Fibroblast of lung (primary cell): ENCODE data around the gene CLDN14. TPM values are rescaled to one million over a fixed set of nuclear protein-coding genes. Genes with fewer than 3 reads are reported as not detected.

Experiments
- DNase-seq, 2 donors: peaks; one replicate each; pipeline versions ENCODE4 v3.0.0 to v3.0.0-alpha.2; 2010; ENCODE audit warnings: low read depth in 2 of 2
- H2AFZ ChIP-seq: 2 replicates; pipeline ENCODE4 v1.5.1; 2012; ENCODE audit warnings: low read length, control low read depth, inconsistent platforms
- H3K27ac ChIP-seq: 2 replicates; pipeline ENCODE4 v1.5.1; 2011; ENCODE audit warnings: low read length, control low read depth; ENCODE audit not compliant: insufficient read depth
- H3K27me3 ChIP-seq: 2 replicates; pipeline ENCODE4 v1.5.1; 2011; ENCODE audit warnings: mild to moderate bottlenecking, low read length; ENCODE audit not compliant: control insufficient read depth, insufficient read depth
- H3K36me3 ChIP-seq: 2 replicates; pipeline ENCODE4 v1.5.1; 2011; ENCODE audit warnings: low read length; ENCODE audit not compliant: control insufficient read depth, insufficient read depth
- H3K4me1 ChIP-seq: 2 replicates; pipeline ENCODE4 v1.5.1; 2011; ENCODE audit warnings: low read length; ENCODE audit not compliant: control insufficient read depth, insufficient read depth; ENCODE audit errors: extremely low read depth
- H3K4me2 ChIP-seq: 2 replicates; pipeline ENCODE4 v1.5.1; 2011; ENCODE audit warnings: low read length, control low read depth; ENCODE audit not compliant: insufficient read depth; ENCODE audit errors: extremely low read depth
- H3K4me3 ChIP-seq, 4 experiments: fragments of 200-600 bp in 1 of 4; sonication (generic) in 1 of 4; replicated peaks in 1 of 4; 2 replicates each; pipeline ENCODE4 v1.5.1; 2011 to 2016; ENCODE audit warnings: low read length in 4 of 4, low read depth in 3 of 4, mild to moderate bottlenecking in 3 of 4, control low read depth in 2 of 4, inconsistent platforms in 1 of 4, mixed read lengths in 1 of 4; ENCODE audit not compliant: insufficient read depth in 1 of 4; ENCODE audit errors: control extremely low read depth in 1 of 4
- H3K79me2 ChIP-seq: 2 replicates; pipeline ENCODE4 v1.5.1; 2012; ENCODE audit warnings: mild to moderate bottlenecking, low read length, inconsistent platforms; ENCODE audit not compliant: control insufficient read depth, insufficient read depth
- H3K9ac ChIP-seq: 2 replicates; pipeline ENCODE4 v1.5.1; 2011; ENCODE audit warnings: mild to moderate bottlenecking, low read length, control low read depth; ENCODE audit not compliant: insufficient read depth
- H3K9me3 ChIP-seq: 2 replicates; pipeline ENCODE4 v1.5.1; 2012; ENCODE audit warnings: low read depth, low read length; ENCODE audit not compliant: control insufficient read depth, insufficient read depth
- H4K20me1 ChIP-seq: 2 replicates; pipeline ENCODE4 v1.5.1; 2011; ENCODE audit warnings: low read length; ENCODE audit not compliant: control insufficient read depth, insufficient read depth; ENCODE audit errors: extremely low read depth
- CTCF ChIP-seq, 2 donors: IDR thresholded peaks in 1 of 2; conservative IDR thresholded peaks in 1 of 2; 1 replicate in 1 of 2; 2 replicates in 1 of 2; pipeline ENCODE4 v1.5.1; 2011 to 2012; ENCODE audit warnings: low read length in 2 of 2, control low read depth in 1 of 2, inconsistent platforms in 1 of 2, low read depth in 1 of 2, mild to moderate bottlenecking in 1 of 2
- EZH2 ChIP-seq: IDR thresholded peaks from 2 replicates; pipeline ENCODE4 v1.5.1; 2012; ENCODE audit warnings: low read length, control low read depth, mild to moderate bottlenecking; ENCODE audit errors: missing control alignments
- polyA plus RNA-seq, 2 donors: library from polyadenylated mRNA; depleted of rRNA in 1 of 2; stranded (reverse) in 1 of 2; unstranded in 1 of 2; fragments of >200 nt; gene quantifications; 2 replicates each; pipeline ENCODE4 v1.2.1, GENCODE V29; 2011 to 2012; ENCODE audit warnings: missing spikeins in 1 of 2
- total RNA-seq: library from RNA; depleted of rRNA; stranded (reverse); fragments of >200 nt; gene quantifications from 2 replicates; pipeline ENCODE4 v1.2.1, GENCODE V29; 2014

Gene CLDN14
- total and polyA plus RNA-seq, 2 donors (not counting 1 experiment from before 2014, with no cell fraction given), result not detected

DNA sequence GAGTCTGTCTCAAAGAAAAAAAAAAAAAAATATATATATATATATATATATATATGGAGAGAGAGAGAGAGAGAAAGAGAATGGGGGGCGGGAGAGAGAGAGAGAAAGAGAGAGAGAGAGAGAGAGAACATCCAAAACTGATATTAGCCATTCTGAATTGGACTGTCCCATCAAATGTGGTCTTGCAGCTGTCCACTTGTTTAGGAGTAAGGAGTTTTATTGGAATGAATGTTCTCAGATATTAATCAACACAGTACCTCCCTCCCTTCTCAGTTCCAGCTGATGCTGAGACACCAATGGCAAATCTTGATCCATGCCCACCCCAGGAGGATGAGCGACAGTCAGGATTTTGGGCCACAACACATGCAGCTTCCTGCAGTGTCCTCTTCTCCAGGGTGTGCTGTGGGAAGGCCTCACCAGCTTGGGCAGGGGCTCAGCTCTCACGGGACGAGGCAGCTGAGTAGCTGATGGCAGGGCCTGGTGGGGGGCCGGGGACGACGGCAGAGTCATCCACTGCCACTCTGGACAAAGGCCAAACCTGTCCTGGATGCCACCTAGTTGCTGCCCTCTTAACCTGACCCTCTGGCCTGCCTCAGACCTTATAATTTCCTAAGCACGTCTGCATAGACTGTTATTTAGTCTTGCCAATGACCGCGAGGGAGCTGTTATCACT is 9.3 kb upstream of the CLDN14 start:
- Histone ChIP-seq H3K79me2 (no peaks in the 10 kb centered on the region), H2AFZ (no peak overlapping the region), H3K27ac (no peak overlapping the region), H3K27me3 (no peaks in the 10 kb centered on the region), H4K20me1 (no peaks in the 10 kb centered on the region), H3K4me1 (no peaks in the 10 kb centered on the region), H3K4me2 (no peak overlapping the region), H3K9ac (no peak overlapping the region), H3K4me3 (no peak overlapping the region), H3K36me3 (no peaks in the 10 kb centered on the region), H3K9me3 (no peaks in the 10 kb centered on the region)
- TF ChIP-seq CTCF (conservative IDR thresholded peaks at IDR 0.05 in 1 of 2, IDR thresholded peaks at IDR 0.05 in 1 of 2; ENCODE audit: low read depth in 1 of 2, low read length in 2 of 2) (no peak), EZH2 (no peak)
- DNase-seq, result no peak

DNA sequence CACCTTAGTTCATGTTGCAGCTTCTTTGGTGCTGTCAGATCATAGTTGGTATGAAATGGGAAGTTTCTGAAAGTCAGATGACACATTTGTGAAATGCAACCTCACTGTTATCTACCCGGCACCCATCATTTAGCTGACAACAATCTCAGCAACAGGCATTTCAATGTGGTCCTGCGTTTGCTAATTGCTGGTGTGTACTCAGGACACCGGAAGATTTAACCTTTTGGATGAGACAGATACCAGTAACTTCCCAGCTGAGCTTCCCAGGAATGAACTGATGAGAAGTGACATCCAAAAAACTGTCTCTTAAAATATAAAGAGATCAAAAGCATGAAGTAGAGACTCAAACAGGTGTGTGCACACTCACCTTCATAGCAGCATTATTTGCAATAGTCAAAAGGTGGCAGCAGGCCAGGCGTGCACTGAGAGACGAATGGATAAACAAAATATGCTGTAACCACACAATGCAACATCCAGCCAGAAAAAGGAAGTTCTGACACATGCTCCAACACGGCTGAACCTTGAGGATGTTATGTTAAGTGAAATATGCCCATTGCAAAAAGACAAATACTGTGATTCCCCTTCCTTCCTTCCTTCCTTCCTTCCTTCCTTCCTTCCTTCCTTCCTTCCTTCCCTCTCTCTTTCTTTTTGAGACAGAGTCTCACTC is 7.9 kb upstream of the CLDN14 start:
- Histone ChIP-seq H3K4me1 (no peaks in the 10 kb centered on the region), H3K9ac (no peak overlapping the region), H3K36me3 (no peaks in the 10 kb centered on the region), H3K27ac (no peak overlapping the region), H3K4me3 (no peak overlapping the region), H3K9me3 (no peaks in the 10 kb centered on the region), H3K79me2 (no peaks in the 10 kb centered on the region), H4K20me1 (no peaks in the 10 kb centered on the region), H3K4me2 (no peak overlapping the region), H3K27me3 (no peaks in the 10 kb centered on the region), H2AFZ (no peak overlapping the region)
- peak in 1 of 2 donors; percentile 65 for DNase-seq
- TF ChIP-seq EZH2 (no peak), CTCF (conservative IDR thresholded peaks at IDR 0.05 in 1 of 2, IDR thresholded peaks at IDR 0.05 in 1 of 2; ENCODE audit: low read depth in 1 of 2, low read length in 2 of 2) (no peak)

DNA sequence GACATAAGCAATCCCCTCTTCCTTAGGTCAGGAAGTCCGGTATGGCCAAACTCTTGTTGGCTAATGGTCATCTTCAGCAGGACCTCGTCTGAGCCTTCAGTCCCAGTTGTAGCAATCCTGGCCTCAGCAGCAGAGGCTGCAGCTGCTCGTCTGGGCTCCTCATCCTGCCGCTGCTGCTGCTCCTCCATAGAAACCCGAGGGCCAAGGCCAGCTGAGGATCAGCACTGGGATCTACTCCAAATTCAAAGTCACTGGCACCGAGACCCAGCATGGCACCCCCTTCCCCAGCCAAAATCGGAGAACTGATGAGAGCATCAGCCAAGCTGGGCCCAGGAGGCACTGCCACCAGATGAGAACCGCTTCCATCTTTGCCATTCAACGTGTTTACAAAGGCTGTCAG is 6.3 kb upstream of the CLDN14 start:
- no peaks in the 10 kb centered on the region for H3K27me3 ChIP-seq
- no peak for DNase-seq
- no peak overlapping the region for H3K27ac ChIP-seq
- no peak overlapping the region for H3K4me3 ChIP-seq
- no peaks in the 10 kb centered on the region for H3K36me3 ChIP-seq
- no peak for TF ChIP-seq CTCF (conservative IDR thresholded peaks at IDR 0.05 in 1 of 2, IDR thresholded peaks at IDR 0.05 in 1 of 2; ENCODE audit: low read depth in 1 of 2, low read length in 2 of 2)
- no peak for TF ChIP-seq EZH2
- no peaks in the 10 kb centered on the region for H3K9me3 ChIP-seq
- no peaks in the 10 kb centered on the region for H4K20me1 ChIP-seq
- H3K4me2 ChIP-seq, result no peak overlapping the region
- H2AFZ ChIP-seq, result no peak overlapping the region
- no peaks in the 10 kb centered on the region for H3K79me2 ChIP-seq
- H3K9ac ChIP-seq, result no peak overlapping the region
- H3K4me1 ChIP-seq, result no peaks in the 10 kb centered on the region
